ENCODE data around the gene NPTN.
"Not testable (repeated sequence)": the region's sequence is repeated elsewhere in the genome, so short reads cannot be mapped to it uniquely, and the experiment has no call there.

The NPTN gene

GRCh38 chr15:73633111-73633990, at the start of gene NPTN:
Gene NPTN, minus strand, starts transcription at chr15:73633389. Its CDS starts 174 bp downstream, at chr15:73633215.
- in situ Hi-C loops (cut with MboI; ENCODE audit: low sequenced_read_pairs): no loop called here

- in situ Hi-C loops (cut with MboI; ENCODE audit: low sequenced_read_pairs): loop anchor here (25.0 kb wide), 1 partner anchor 395 kb away; no protein-coding TSS in a partner anchor
Measured at GRCh38 chr15:73682600-73683090, 49.5 kb upstream of the NPTN start.

GRCh38 chr15:73681856-73682599, 48.8 kb upstream of the NPTN start:
- in situ Hi-C loops (cut with MboI; ENCODE audit: low sequenced_read_pairs): loop anchor here (25.0 kb wide), 1 partner anchor 395 kb away; no protein-coding TSS in a partner anchor

GRCh38 chr15:73681063-73681462, 47.9 kb upstream of the NPTN start:
- in situ Hi-C loops (cut with MboI; ENCODE audit: low sequenced_read_pairs): loop anchor here (25.0 kb wide), 1 partner anchor 394 kb away; no protein-coding TSS in a partner anchor

GRCh38 chr15:73680549-73680948, 47.4 kb upstream of the NPTN start:
- in situ Hi-C loops (cut with MboI; ENCODE audit: low sequenced_read_pairs): loop anchor here (25.0 kb wide), 1 partner anchor 393 kb away; no protein-coding TSS in a partner anchor

GRCh38 chr15:73679964-73680363, 46.8 kb upstream of the NPTN start:
- in situ Hi-C loops (cut with MboI; ENCODE audit: low sequenced_read_pairs): loop anchor here (25.0 kb wide), 1 partner anchor 393 kb away; no protein-coding TSS in a partner anchor

- in situ Hi-C loops (cut with MboI; ENCODE audit: low sequenced_read_pairs): loop anchor here (25.0 kb wide), 1 partner anchor 392 kb away; no protein-coding TSS in a partner anchor
Measured at GRCh38 chr15:73679180-73679579, 46.0 kb upstream of the NPTN start.

- in situ Hi-C loops (cut with MboI; ENCODE audit: low sequenced_read_pairs): loop anchor here (25.0 kb wide), 1 partner anchor 391 kb away; no protein-coding TSS in a partner anchor
Measured at GRCh38 chr15:73678498-73678897, 45.3 kb upstream of the NPTN start.

GRCh38 chr15:73677733-73678132, 44.5 kb upstream of the NPTN start:
- in situ Hi-C loops (cut with MboI; ENCODE audit: low sequenced_read_pairs): loop anchor here (25.0 kb wide), 1 partner anchor 390 kb away; no protein-coding TSS in a partner anchor

- in situ Hi-C loops (cut with MboI; ENCODE audit: low sequenced_read_pairs): loop anchor here (25.0 kb wide), 1 partner anchor 390 kb away; no protein-coding TSS in a partner anchor
Measured at GRCh38 chr15:73677146-73677607, 44.0 kb upstream of the NPTN start.

- in situ Hi-C loops (cut with MboI; ENCODE audit: low sequenced_read_pairs): no loop called here
Measured at GRCh38 chr15:73674587-73674986, 41.4 kb upstream of the NPTN start.

- in situ Hi-C loops (cut with MboI; ENCODE audit: low sequenced_read_pairs): no loop called here
Measured at GRCh38 chr15:73660455-73660854, 27.3 kb upstream of the NPTN start.

GRCh38 chr15:73658645-73659044, 25.5 kb upstream of the NPTN start:
- in situ Hi-C loops (cut with MboI; ENCODE audit: low sequenced_read_pairs): no loop called here

GRCh38 chr15:73655724-73656123, 22.5 kb upstream of the NPTN start:
- in situ Hi-C loops (cut with MboI; ENCODE audit: low sequenced_read_pairs): no loop called here

- in situ Hi-C loops (cut with MboI; ENCODE audit: low sequenced_read_pairs): no loop called here
Measured at GRCh38 chr15:73654659-73655058, 21.5 kb upstream of the NPTN start.

- in situ Hi-C loops (cut with MboI; ENCODE audit: low sequenced_read_pairs): no loop called here
Measured at GRCh38 chr15:73650416-73651126, 17.4 kb upstream of the NPTN start.

- in situ Hi-C loops (cut with MboI; ENCODE audit: low sequenced_read_pairs): no loop called here
Measured at GRCh38 chr15:73648014-73648295, 14.8 kb upstream of the NPTN start.

- in situ Hi-C loops (cut with MboI; ENCODE audit: low sequenced_read_pairs): no loop called here
Measured at GRCh38 chr15:73647259-73648013, 14.2 kb upstream of the NPTN start.

- in situ Hi-C loops (cut with MboI; ENCODE audit: low sequenced_read_pairs): not testable (repeated sequence)
Measured at GRCh38 chr15:73639464-73639863, 6.3 kb upstream of the NPTN start.

- in situ Hi-C loops (cut with MboI; ENCODE audit: low sequenced_read_pairs): no loop called here
Measured at GRCh38 chr15:73637527-73637926, 4.3 kb upstream of the NPTN start.
